HTERT RPE-1 (cell line): Measurements from ENCODE around the gene COL6A5.
"Not testable (repeated sequence)": the region's sequence is repeated elsewhere in the genome, so short reads cannot be mapped to it uniquely, and the experiment has no call there.

Experiments
- in situ Hi-C: fragments of 300-500 bp; cut with MboI; formaldehyde crosslinking; loops from 4 replicates; pipeline ENCODE4 v1.14.3; 2020; ENCODE audit warnings: low sequenced_read_pairs

Gene COL6A5

GRCh38 chr3:130383424-130383823, 38.0 kb downstream of the COL6A5 start:
- in situ Hi-C loops: no loop called here

GRCh38 chr3:130384476-130385025, 39.1 kb downstream of the COL6A5 start:
- in situ Hi-C loops: no loop called here

GRCh38 chr3:130386604-130387263, 41.3 kb downstream of the COL6A5 start:
- in situ Hi-C loops: no loop called here

- in situ Hi-C loops: no loop called here
These were observed 44.4 kb downstream of the COL6A5 start for GRCh38 chr3:130389743-130390478.

GRCh38 chr3:130392266-130392665, 46.8 kb downstream of the COL6A5 start:
- in situ Hi-C loops: no loop called here

GRCh38 chr3:130393594-130393993, 48.1 kb downstream of the COL6A5 start:
- in situ Hi-C loops: no loop called here

- in situ Hi-C loops: no loop called here
These were observed 49.9 kb downstream of the COL6A5 start for GRCh38 chr3:130395331-130395730.

- in situ Hi-C loops: no loop called here
These were observed 50.4 kb downstream of the COL6A5 start for GRCh38 chr3:130395916-130396315.

GRCh38 chr3:130404401-130404800, 58.9 kb downstream of the COL6A5 start:
- in situ Hi-C loops: no loop called here

- in situ Hi-C loops: no loop called here
These were observed 60.5 kb downstream of the COL6A5 start for GRCh38 chr3:130405956-130406355.

GRCh38 chr3:130408253-130408652, 62.8 kb downstream of the COL6A5 start:
- in situ Hi-C loops: not testable (repeated sequence)

- in situ Hi-C loops: no loop called here
These were observed 65.8 kb downstream of the COL6A5 start for GRCh38 chr3:130411320-130411719.

- in situ Hi-C loops: no loop called here
These were observed 67.6 kb downstream of the COL6A5 start for GRCh38 chr3:130412991-130413560.

GRCh38 chr3:130414457-130414856, 69.0 kb downstream of the COL6A5 start:
- in situ Hi-C loops: no loop called here

GRCh38 chr3:130420466-130420865, 75.0 kb downstream of the COL6A5 start:
- in situ Hi-C loops: no loop called here

GRCh38 chr3:130423064-130423463, 77.6 kb downstream of the COL6A5 start:
- in situ Hi-C loops: no loop called here

- in situ Hi-C loops: no loop called here
These were observed 79.4 kb downstream of the COL6A5 start for GRCh38 chr3:130424837-130425236.

- in situ Hi-C loops: no loop called here
These were observed 80.0 kb downstream of the COL6A5 start for GRCh38 chr3:130425484-130425883.

- in situ Hi-C loops: no loop called here
These were observed 80.7 kb downstream of the COL6A5 start for GRCh38 chr3:130426206-130426605.

GRCh38 chr3:130428871-130429712, 83.6 kb downstream of the COL6A5 start:
- in situ Hi-C loops: no loop called here

- in situ Hi-C loops: no loop called here
These were observed 84.2 kb downstream of the COL6A5 start for GRCh38 chr3:130429713-130430023.
